HFF-Myc (cell line): ENCODE measurements around the gene SLC9A8.

Experiments used
- DNase-seq: peaks from one replicate; pipeline ENCODE4 v3.0.0-alpha.2; 2011; ENCODE audit warnings: low read depth; ENCODE audit errors: extremely low read depth
- H3K4me3 ChIP-seq: replicated peaks from 2 replicates; pipeline ENCODE4 v1.5.1; 2011; ENCODE audit warnings: low read depth, mild to moderate bottlenecking, control low read depth, low read length
- TF ChIP-seq, protein P1 (sequence below): IDR thresholded peaks from 2 replicates; pipeline ENCODE4 v1.5.1; 2012; ENCODE audit warnings: mild to moderate bottlenecking, low read depth, low read length, control low read depth; ENCODE audit errors: missing control alignments

SLC9A8 gene

DNA sequence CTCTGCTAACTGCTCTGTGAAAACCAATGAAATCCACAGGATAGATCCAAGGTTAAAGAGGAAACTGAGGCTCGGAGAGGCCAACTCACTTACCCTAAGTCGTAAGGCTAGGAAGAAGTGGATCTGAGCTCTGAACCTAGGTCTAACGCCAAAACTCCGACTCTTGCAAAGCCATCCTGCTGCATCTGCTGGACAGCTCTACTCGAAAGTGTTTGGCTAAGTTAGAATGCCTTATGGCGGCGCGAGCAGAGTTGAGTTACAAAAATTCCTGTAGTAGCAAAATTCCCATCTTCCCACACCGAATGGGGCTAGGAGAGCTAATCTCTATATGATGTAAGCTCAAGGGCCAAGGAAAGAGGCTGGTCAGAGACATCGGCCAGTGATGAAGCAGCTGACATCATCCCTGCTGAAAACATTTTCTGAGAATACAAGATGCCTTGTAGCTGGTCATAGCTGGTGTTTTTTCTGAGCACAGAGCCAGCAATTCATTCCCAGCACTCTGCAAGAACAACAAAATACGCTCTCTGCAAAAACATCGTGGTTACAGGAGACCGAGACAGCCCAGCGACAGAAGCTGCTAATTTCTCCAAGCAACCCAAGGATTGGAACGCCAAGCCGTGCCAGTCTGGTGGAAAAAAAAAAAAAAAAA lies 100.9 kb downstream of the SLC9A8 start:
- TF ChIP-seq, protein P1, sequence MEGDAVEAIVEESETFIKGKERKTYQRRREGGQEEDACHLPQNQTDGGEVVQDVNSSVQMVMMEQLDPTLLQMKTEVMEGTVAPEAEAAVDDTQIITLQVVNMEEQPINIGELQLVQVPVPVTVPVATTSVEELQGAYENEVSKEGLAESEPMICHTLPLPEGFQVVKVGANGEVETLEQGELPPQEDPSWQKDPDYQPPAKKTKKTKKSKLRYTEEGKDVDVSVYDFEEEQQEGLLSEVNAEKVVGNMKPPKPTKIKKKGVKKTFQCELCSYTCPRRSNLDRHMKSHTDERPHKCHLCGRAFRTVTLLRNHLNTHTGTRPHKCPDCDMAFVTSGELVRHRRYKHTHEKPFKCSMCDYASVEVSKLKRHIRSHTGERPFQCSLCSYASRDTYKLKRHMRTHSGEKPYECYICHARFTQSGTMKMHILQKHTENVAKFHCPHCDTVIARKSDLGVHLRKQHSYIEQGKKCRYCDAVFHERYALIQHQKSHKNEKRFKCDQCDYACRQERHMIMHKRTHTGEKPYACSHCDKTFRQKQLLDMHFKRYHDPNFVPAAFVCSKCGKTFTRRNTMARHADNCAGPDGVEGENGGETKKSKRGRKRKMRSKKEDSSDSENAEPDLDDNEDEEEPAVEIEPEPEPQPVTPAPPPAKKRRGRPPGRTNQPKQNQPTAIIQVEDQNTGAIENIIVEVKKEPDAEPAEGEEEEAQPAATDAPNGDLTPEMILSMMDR: no peak
- no peak for DNase-seq
- H3K4me3 ChIP-seq: peak overlapping the region; percentile 95

DNA sequence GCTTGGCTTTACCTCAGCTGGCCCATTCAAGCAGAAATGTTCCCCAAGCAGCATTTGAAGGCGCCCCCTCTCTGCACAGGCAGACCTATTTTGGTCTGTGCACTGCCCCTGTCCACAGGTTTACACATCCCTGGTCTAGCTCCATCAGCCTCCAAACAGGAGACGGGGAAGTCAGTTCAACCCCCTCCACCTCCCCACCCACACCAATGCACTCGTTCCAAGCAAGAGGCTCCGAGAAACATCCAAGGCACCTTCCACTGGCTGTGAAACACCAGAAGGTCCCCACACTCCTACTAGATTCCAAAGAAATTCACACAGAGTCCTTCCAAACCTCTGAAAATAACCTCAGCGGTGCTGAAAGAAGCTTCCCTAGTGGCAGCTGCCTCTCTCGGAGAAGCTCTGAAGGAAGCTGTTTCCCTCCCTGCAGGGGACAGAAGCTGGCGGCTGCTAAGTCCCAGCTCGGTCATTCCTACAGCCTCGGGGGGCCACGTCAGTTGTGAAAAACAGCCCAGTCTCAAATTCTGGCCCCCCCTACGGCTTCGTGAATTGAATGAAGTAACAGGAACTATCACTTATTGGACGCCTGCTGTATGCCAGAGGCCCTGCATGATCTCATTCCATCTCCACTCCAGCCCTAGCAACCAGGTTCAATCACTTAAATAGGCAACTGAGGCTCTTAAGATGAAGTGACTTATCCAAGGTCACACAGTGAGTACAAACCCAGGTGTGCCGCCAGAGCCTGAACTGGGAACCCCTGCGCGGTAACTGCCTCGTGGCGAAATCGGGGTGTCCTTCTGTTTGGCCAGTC lies 101.9 kb downstream of the SLC9A8 start:
- H3K4me3 ChIP-seq: peak overlapping the region; percentile 95
- TF ChIP-seq, protein P1: peak; percentile 12
- no peak for DNase-seq

DNA sequence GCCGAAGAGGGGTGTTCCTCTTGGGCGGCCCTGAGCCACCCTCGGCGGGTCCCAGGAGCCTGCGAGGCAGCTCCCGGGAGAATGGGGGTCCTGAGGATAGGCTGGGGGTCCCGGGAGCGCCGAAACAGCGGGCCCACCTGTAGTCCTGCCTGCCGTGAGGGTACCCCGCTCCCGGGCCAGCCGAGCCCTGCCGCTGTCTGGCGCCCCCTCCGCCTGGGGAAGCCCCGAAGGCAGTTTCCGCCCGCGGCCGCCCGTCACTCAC lies 102.4 kb downstream of the SLC9A8 start:
- TF ChIP-seq, protein P1: no peak
- no peak for DNase-seq
- peak overlapping the region; percentile 95 for H3K4me3 ChIP-seq

DNA sequence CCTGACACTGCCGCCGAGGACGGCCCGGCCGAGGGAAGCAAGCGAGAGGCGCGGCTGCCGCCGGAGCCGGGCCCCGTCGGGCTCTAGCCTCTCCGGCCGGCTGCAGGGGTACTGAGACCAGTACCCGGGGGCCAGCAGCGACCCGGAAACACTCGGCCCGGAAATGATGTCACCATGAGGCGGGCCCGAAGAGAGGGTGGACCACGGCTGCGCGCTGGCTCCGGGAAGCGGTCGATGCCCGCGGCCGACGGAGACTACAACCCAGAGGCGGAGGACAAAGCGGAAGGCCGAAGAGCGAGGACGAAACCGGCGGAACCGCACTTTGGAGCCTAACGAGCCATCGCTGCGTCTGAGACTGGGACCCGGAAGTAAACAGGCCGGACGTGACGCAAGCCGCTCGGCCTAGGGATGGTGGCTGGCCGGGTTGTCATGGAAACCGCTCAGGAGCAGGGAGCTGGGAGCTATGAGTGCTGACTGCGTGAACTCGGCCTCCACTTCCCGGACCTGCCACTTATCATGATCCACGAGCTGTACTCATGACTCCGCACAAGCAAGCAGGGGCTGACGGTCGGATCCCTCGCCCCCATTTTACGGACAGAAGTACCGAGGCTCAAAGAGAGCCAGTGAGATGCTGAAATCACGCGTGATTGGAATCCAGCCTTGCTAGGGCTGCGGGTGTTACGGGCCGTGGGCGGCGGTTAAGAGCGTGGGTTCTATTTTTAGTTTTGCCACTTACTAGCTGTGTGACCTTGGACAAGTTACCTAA lies 102.9 kb downstream of the SLC9A8 start, which contains the start of gene SPATA2:
SPATA2 (minus strand) TSS at position 150 of the 766 bp plus-strand sequence. CDS start 7,039 bp downstream, outside the sequence.
- peak within 1 kb of the TSS; percentile 95 for H3K4me3 ChIP-seq
- DNase-seq: peak; percentile 82
- TF ChIP-seq, protein P1: no peak

DNA sequence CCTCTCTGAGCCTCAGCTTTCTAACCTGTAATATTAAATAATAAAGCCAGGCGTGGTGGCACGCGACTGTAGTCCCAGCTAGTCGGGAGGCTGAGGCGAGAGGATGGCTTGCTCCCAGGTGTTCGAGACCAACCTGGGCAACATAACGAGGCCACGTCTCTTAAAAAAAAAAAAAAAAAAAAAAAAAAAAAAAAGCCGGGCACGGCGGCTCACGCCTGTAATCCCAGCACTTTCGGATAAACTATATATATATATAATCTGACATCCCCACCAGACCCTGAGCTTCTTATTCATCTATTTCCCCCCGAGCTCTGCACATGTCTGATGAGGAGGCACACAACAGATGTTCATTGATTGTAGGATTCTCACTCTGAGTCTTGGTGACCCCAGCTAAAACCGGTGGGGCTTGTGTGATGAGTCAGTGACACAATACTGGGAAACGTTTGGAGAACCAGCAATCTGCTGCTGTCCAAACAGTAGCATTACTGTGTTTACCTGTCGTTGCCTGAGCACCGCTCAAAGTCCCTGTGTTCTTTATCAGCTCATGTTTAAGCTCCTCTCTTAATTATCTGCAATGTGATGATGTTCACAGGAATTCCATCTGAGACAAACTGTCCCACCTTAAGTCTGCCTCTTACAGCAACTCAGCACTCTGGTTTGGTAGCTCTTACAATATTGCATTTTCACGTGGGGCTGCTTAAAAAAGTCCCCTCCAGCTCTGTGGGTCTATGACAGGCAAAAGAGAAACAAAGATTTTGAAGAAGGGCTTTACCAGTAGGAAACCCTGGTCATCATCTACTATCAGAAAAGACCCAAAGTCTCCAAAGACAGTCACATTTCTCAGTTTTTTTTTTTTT lies 103.7 kb downstream of the SLC9A8 start:
- DNase-seq: no peak
- H3K4me3 ChIP-seq: peak overlapping the region; percentile 95
- TF ChIP-seq, protein P1: no peak

DNA sequence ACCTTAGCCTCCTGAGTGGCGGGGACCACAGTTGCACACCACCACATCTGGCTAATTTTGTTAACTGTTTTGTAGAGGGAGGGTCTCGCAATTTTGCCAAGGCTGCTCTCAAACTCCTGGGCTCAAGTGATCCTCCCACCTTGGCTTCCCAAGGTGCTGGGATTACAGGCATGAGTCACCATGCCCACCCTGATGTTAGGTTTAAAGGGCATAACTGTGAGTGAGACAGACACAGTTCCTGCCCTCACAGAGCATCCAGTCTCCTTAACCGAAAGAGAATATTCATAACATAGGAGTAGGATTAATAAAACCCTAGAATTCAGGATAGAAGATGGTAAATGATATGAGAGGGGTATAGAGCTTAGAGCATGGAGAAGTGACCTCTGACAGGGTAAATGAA lies 105.8 kb downstream of the SLC9A8 start:
- TF ChIP-seq, protein P1: no peak

More for the DNA sequence above, 105.8 kb downstream of the SLC9A8 start:
- no peak overlapping the region for H3K4me3 ChIP-seq
- no peak for DNase-seq
